GM19099 (cell line): ENCODE measurements around the gene SLC9B2.

Experiments used
- POLR2A ChIP-seq: IDR thresholded peaks from 3 replicates; pipeline ENCODE4 v1.6.1; 2011; ENCODE audit warnings: low read depth; ENCODE audit not compliant: insufficient read length; ENCODE audit errors: extremely low read depth

The SLC9B2 gene

GRCh38 chr4:103076747-103077347 is at the start of gene SLC9B2:
Gene SLC9B2 (minus strand): TSS chr4:103076761. CDS start chr4:103067550, 9,211 bp downstream.
- no peak for TF ChIP-seq POLR2A

- no peak for TF ChIP-seq POLR2A
These were observed 49.6 kb upstream of the SLC9B2 start for GRCh38 chr4:103126126-103126525.

DNA sequence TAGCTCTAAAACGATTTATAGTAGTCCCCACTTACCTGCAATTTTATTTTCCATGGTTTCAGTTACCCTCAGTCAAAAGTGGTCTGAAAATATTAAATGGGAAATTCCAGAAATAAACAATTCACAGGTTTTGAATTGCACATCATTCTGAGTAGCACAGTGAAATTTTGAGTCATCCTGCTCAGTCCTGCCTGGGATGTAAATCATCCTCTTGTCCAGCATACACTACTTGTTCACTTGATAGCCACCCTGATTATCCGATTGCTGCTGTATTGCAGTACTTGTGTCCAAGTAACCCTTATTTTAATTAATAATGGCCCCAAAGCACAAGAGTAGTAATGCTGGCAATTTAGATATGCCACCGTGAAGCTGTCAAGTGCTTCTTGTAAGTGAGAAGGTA is 46.6 kb upstream of the SLC9B2 start:
- TF ChIP-seq POLR2A = no peak

DNA sequence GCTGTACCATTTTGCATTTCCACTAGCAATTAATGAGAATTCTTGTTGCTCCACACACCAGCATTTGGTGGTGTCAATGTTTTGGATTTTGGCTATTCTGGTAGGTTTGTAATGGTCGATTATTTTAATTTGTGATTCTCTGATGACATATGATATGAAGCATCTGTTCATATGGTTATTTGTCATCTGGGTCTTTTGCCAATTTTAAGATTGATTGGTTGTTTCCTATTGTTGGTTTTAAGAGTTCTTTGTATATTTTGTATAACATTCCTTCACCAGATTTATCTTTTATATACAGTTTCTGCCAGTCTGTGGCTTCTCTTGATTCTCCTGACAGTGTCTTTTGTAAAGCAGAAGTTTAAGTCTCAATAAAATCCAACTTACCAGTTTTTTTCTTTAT is 41.6 kb upstream of the SLC9B2 start:
- no peak for TF ChIP-seq POLR2A

DNA sequence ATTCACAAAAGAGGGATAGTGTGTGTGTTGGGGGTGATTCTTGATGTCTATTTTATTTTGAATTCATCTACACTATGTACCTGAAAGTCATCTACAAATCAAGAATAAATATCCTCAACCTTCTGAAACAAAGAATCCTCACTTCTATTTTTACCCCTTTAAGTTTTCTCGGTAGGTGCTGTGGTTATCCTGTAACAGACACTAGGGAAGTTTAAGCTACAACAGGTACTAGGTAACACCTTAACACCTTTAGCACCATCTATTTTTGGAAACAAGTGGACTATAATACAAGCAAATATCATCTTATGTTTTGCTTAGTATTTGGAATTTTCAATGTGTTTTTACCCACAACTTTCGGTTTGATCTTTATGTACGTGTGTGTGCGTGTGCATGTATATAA is 35.0 kb upstream of the SLC9B2 start:
- no peak for TF ChIP-seq POLR2A

GRCh38 chr4:103108542-103108941 is 32.0 kb upstream of the SLC9B2 start:
- TF ChIP-seq POLR2A = no peak

GRCh38 chr4:103105558-103106356 is 29.2 kb upstream of the SLC9B2 start:
- TF ChIP-seq POLR2A = no peak

DNA sequence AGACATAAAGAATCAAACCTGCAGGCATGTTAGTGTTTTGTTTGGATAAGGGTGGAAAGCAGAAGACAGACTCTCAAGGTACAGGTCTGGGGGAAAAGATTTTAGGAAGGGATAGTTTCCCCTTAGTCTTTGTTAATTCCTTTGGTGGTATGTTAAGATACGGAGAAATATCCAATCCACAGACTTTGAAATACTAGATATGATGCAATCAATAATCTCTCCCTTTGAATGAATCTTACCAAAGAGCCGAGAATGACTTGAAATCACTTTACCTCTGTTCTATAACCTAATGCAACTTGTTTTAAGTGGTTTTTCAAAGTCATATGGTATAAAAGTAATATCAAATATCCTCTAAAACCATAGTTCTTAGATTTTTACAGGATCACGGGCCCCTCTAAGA is 28.3 kb upstream of the SLC9B2 start:
- TF ChIP-seq POLR2A = no peak

DNA sequence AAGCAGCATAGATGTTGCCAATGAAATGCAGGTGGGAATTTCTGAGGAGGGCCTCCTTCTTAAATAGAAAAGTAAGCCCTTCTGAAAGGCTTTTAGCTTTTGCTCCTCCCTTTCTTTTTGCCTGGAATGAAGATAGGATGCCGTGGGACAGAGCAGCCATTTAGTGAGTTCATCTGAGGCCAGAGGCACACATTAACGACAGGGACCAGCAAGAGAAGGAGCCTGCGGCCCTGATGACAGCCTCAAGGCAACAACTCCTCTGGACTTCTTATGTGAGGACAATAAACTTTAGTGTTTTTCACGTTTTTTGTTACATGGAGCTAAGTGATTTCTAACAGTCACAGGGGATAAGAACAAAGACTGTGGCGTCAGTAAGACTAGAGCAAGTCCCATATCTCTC is 24.1 kb upstream of the SLC9B2 start:
- TF ChIP-seq POLR2A = no peak

DNA sequence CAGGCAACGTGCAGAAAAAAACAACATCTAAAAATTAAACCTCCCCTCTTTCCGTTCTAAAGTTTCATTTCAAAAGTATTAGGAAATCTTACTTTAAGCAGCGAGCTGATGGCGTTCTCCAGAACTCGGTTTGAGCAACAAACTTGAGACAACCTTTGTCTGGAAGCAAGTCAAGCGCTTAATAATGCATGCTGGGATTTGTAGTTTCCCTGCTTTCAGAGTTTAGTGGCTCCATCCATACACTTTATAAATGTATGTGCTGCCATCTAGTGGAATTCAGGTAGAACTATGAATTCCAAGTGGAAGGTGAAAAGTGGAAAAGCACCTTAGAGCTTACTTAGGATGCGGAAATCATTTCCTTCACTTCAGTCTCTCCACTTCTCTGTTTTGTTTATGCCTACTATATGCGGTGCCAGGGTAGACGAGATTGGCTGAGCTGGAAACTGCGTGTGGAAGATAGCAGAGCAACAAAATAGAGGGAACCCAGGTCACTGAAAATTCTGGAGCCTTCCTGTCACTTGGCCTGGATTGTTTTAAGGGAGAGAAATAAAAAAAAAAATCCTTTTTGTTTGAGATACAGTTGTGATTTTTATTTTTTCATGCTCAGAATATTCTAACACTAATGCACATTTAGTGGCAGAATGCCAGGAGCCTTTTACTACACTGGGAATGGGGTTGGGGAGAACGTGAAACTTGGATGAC is 23.3 kb upstream of the SLC9B2 start, which contains the start of gene BDH2:
Gene BDH2, minus strand, starts transcription at position 144 of the 702 bp plus-strand sequence. CDS start 3,580 bp downstream, outside the sequence.
- TF ChIP-seq POLR2A = peak; percentile 39

GRCh38 chr4:103098756-103099440 is 22.3 kb upstream of the SLC9B2 start:
- no peak for TF ChIP-seq POLR2A

DNA sequence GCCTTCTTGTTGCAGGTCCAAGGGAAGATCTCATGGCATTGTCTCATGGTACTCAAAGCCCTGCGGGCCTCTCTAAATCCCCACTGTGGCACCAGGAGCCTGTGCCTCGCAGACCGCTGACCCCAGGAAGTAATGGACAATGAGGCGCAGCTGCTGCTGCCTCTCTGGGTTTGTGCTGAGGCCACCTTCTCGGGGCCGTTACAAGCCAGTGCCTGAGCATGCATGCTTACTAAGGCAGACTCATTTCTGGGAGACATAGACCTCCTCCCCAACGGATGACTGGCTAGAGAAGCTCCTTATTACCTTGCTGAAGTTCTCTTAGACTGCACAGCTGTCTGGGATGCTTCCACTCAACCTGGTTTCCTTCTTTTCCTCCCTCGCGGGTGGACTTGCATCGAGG is 21.8 kb upstream of the SLC9B2 start:
- no peak for TF ChIP-seq POLR2A

DNA sequence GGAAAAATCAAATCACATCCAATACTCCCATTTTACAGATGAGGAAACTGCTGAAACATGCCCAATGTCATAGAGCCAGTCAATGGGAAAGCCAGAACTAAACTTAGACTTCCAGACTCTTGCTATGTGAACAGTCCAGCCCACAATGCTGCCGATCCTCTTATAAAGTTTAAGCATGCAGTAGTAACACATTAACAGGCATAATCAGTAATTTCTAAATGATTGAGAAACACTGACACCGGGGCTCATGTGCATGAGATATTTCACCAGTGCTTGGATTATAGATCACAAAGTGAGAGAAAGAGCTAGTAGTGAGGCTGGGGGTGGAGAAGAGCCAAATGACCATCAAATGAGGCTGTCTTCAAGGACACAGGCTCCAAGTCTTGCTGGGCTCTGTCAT is 20.6 kb upstream of the SLC9B2 start:
- TF ChIP-seq POLR2A = no peak

GRCh38 chr4:103095080-103095479 is 18.5 kb upstream of the SLC9B2 start:
- no peak for TF ChIP-seq POLR2A

GRCh38 chr4:103092245-103092644 is 15.7 kb upstream of the SLC9B2 start:
- TF ChIP-seq POLR2A = no peak
